Brain microvascular endothelial cell (primary cell): ENCODE data around the gene RABEP2.
"Not testable (repeated sequence)": the region's sequence is repeated elsewhere in the genome, so short reads cannot be mapped to it uniquely, and the experiment has no call there.

ENCODE experiments used
- DNase-seq: peaks from one replicate; pipeline ENCODE4 v3.0.0-alpha.2; 2020
- H3K27ac ChIP-seq: fragments of 250-450 bp; sonication (Bioruptor Pico); 2 replicates; pipeline ENCODE4 v1.5.1; 2020; ENCODE audit warnings: mild to moderate bottlenecking, moderate library complexity
- H3K27me3 ChIP-seq: fragments of 250-450 bp; sonication (Bioruptor Pico); replicated peaks from 2 replicates; pipeline ENCODE4 v1.5.1; 2020; ENCODE audit warnings: mild to moderate bottlenecking
- H3K36me3 ChIP-seq: fragments of 250-450 bp; sonication (Bioruptor Pico); replicated peaks from 2 replicates; pipeline ENCODE4 v1.5.1; 2020; ENCODE audit warnings: mild to moderate bottlenecking
- H3K4me3 ChIP-seq: 2 replicates; pipeline ENCODE4 v1.5.1; 2011; ENCODE audit warnings: low read depth, mild to moderate bottlenecking, control low read depth, low read length, moderate library complexity
- CTCF ChIP-seq: IDR thresholded peaks from 2 replicates; pipeline ENCODE4 v1.5.1; 2011; ENCODE audit warnings: low read depth, mild to moderate bottlenecking, moderate library complexity, low read length, control low read depth, inconsistent platforms; ENCODE audit errors: missing control alignments
- in situ Hi-C: cut with HindIII; loops from 2 replicates; pipeline ENCODE4 v1.10.0; 2017; ENCODE audit warnings: low sequenced_read_pairs, low pct_ligation_motif_present

Gene RABEP2

GRCh38 chr16:28893291-28893690, 31.7 kb downstream of the RABEP2 start:
- no peak for DNase-seq
- TF ChIP-seq CTCF: no peak
- Histone ChIP-seq H3K36me3 (no peaks in the 10 kb centered on the region), H3K27ac (no peak overlapping the region), H3K4me3 (no peak overlapping the region), H3K27me3 (no peaks in the 10 kb centered on the region)
- in situ Hi-C loops: no loop called here

- no peak for DNase-seq
- no peak for TF ChIP-seq CTCF
- H3K27me3 ChIP-seq: no peaks in the 10 kb centered on the region
- no peak overlapping the region for H3K4me3 ChIP-seq
- H3K36me3 ChIP-seq: no peaks in the 10 kb centered on the region
- in situ Hi-C loops: no loop called here
- H3K27ac ChIP-seq: no peak overlapping the region
These were observed 32.8 kb downstream of the RABEP2 start for GRCh38 chr16:28891964-28892890.

GRCh38 chr16:28890355-28890754, 34.7 kb downstream of the RABEP2 start:
- H3K4me3 ChIP-seq, H3K27me3 ChIP-seq, in situ Hi-C loops, H3K36me3 ChIP-seq, H3K27ac ChIP-seq, DNase-seq: not testable (repeated sequence)

GRCh38 chr16:28886945-28887344, 38.1 kb downstream of the RABEP2 start:
- H3K36me3 ChIP-seq: no peaks in the 10 kb centered on the region
- in situ Hi-C loops: no loop called here
- no peak overlapping the region for H3K27ac ChIP-seq
- no peak for DNase-seq
- H3K27me3 ChIP-seq: no peaks in the 10 kb centered on the region
- TF ChIP-seq CTCF: no peak
- H3K4me3 ChIP-seq: no peak overlapping the region

- no peaks in the 10 kb centered on the region for H3K27me3 ChIP-seq
- H3K27ac ChIP-seq: no peak overlapping the region
- in situ Hi-C loops: no loop called here
- no peaks in the 10 kb centered on the region for H3K36me3 ChIP-seq
- no peak for TF ChIP-seq CTCF
- no peak overlapping the region for H3K4me3 ChIP-seq
- no peak for DNase-seq
These were observed 41.0 kb downstream of the RABEP2 start for GRCh38 chr16:28884045-28884444.

GRCh38 chr16:28883221-28883996, 41.6 kb downstream of the RABEP2 start:
- in situ Hi-C loops: no loop called here
- no peak for TF ChIP-seq CTCF
- no peak for DNase-seq
- H3K27me3 ChIP-seq: no peaks in the 10 kb centered on the region
- no peak overlapping the region for H3K27ac ChIP-seq
- H3K4me3 ChIP-seq: no peak overlapping the region
- H3K36me3 ChIP-seq: no peaks in the 10 kb centered on the region
